IPS-NIHi7 (cell line): Measurements from ENCODE around the gene CCK.

ENCODE experiments used
- DNase-seq: peaks from one replicate; pipeline ENCODE4 v3.0.0; 2012; ENCODE audit warnings: mixed read lengths; ENCODE audit errors: extremely low spot score

The CCK gene

DNA sequence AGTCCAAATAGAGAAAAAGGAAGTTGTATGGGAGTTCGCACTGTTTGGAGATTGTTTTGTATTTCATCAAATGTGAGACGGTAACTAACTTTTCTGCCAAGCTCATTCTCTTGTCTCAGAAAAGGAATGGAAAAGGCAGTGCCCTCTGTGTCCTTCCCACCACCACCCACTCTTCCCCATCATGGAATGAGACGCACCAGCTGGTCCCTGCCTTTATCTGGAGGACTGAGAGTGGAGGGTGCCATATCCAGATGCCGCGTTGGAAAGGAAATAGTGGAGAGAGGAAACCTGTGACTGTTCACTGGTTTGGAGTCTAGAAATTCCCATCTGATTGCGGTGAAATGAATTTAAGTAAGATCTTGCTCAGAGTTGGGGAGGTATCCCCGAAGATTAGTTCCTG is 3.7 kb upstream of the CCK start:
- DNase-seq = no peak

DNA sequence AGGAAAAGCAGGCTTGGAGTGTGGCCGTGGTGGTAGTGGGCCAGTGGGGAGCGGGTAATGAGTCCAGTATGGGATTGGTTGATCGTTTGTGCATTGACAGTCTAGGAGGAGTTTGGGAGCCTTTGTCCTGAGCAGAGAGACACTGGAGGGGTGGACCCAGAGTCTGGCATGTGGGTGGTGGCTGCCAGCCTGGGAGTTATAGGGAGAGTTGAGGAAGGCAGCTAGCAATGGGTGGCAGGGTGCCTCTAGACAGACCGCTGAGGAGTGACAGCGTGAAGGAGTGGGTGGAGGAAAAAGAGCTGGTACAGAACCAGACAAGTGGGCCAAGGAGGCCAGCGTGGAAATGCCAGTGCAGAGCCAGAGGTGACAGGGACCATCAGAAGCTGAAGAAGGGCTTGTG is 1.9 kb upstream of the CCK start:
- DNase-seq = no peak

DNA sequence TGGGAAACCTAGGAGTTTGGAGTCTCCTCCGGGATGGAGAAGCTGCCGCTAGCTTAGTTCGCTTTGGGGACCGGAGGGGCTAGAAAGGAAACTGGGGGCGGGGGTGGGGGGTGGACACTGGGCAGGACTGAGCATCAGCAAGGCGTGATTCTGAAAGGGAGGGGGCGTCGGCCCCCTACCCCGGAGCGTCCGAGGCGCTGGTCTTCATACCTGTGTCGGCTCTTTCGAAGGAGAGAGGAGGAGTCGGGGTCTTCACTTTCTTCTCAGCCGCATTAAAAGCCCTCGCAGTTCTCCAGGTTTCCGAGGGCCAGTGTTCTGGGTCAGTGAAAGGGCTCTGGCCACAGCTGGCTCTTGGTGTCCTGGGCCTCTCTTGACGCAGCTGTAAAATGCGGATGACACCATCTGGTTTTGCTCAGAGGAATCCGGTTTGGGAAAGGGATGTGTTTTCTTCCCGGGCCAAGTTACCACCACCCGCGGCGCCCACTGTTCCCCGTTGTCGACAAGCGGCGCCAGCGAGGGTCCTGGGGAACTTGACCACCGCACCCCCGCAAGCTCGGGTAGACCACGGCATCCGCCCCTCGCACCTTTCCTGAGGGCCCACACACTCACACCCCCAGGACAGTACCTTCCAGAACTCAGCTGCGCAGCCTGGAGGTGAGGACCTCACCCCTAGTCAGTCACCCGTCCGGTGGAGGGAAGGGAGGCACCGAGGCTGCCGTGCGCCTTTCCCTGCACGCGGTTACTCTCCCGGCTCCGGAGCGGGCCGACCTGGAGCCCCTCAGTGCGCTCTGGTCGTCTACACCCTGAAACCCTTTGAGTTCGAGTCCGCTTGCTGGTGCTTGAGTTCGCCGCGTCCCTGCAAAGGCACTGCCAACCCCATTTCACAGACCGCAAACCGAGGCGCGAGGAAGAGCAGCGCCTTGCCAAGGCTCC is 660 bp downstream of the CCK start:
- no peak for DNase-seq

DNA sequence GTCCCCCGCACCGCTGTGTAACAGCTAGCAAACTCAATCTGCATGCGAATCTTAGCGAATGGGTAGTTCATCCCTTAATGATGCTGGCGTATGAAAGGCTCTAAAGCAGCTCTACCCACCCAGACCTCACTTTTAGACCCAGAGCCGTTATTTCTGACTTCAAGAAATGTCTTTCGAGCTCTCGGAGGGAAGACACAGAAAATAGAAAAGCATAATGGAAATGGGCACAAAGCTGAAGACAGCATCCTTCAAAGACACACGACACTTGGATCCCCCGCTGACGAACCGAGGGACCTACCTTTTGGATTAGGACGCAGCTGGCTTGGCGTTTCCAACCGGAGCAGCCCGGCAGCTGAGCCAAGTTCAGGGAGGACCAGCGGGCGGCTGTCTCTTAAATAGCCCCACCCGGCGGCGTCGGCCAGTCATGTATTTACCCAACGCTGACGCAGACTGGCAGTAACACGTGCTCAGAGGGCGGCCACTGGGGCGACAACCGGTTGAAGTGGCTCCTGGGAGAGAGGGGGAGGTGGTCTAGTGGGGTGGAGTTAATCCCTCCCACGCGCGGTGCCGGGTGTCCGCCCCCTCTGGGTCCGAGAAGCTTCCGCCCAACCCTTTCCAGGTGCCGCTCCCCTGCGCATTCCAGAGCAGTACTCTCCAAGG is 1.5 kb downstream of the CCK start:
- peak; percentile 61 for DNase-seq

DNA sequence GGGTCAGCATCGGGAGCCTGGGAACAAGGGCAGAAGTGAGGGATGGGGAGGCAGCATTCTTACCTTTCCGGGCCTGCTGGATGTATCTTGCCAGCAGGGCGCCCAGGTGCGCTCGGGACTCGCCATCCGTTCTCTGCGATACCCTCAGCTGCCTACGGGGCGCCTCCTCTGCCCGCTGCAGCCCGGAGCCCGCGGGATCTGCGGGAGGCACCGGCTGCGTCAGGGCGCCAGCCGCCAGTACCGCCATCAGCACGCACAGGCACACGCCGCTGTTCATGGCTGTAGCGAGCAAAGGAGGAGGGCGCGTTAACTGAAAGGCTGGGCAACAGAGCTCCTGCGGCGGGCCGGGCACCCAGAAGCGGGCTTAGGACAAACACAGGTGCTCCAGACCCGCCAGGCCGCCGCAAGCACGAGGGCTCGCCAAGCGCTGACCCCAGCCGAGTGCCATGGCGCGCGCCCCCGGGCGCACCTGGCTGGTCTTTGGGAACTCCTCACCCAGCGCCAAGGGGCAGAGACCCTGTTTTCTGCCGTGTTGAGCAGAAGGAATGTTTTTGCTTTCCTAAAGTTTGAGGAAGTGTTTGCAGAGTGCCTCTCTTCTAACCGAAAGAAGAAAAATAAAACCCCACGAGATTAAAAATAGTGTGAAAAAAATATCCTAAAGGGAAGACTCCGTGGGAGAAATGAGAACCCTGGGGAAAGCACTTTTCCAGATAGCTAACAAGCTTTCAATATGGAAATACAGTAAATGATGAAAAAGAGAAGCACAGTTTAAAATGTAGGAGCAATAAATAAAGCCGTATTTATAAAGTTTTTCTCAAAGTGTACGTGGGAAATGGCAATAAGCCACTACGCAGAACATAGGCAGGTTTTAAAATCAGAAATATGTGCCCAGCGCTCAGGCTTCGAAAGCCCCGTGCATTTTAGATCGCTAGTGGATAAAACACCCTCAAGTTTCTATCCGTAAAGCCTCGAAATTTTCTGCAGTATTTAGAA is 2.3 kb downstream of the CCK start:
- DNase-seq = peak; percentile 70

DNA sequence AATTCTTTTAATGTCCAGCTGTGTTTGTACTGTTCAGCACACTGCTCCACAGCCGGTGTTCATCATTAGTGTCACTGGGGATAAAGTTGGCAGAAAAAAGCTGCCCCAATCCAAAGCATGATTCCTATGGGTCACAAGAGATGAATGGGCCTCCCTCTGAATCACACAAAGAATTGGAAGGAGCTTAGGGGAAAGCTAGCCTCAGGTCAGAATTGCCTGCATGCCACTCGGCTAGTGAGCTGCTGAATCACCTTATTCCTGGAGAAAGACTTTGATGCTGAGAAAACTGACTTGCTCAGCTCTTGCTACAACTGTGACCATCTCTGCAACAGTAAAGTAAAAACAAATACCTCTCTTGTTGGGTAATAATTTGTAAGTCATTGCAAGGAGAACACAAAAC is 3.5 kb downstream of the CCK start:
- no peak for DNase-seq

DNA sequence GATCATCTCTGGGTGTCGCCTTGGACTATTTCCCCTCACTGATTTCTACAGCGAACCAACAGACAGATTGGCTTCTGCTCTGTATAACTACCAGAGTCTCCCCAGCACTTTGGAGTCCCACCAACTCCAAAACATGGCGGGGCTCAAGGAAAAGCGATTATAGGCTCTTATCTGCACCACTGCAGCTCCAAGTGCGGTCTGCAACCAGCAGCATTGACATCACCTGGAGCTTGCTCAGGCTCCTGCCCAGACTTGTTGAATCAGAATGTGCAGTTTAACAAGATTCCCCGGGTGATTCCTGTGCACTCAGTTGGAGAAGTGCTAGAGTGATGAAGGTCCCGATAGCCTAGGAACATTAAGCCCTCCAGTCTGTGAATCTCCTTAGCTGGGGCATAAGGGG is 9.0 kb downstream of the CCK start:
- DNase-seq = no peak

DNA sequence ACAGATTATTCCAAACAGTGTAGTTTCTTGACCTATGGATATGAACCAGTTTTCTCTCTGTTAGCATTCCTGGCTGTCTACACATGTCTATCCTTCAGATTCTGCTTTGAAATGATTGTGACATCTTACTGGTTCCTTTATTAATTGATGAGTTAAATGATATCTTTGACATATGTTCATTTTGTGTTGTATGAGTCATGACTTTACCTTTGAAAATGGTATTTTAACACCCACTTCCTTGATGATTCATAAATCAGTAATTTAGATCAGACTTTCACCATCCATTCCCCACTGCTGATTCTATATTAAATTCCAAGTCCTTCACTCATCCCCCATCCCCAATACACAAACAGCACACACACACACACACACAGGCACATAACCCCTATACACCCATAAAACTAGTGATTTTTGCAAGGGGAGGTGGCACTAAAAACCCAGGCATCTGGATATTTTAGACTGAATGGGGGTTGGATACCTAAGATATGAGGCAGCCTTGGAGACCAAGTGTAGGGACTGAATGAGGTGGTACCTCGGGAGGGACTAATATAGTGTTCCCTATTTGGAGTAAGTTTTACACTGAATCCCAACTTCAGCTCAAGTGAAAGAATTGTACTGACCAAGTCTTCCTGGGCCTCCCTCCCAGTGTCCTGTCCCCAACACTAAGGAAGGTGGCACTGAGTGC is 9.7 kb downstream of the CCK start:
- no peak for DNase-seq

DNA sequence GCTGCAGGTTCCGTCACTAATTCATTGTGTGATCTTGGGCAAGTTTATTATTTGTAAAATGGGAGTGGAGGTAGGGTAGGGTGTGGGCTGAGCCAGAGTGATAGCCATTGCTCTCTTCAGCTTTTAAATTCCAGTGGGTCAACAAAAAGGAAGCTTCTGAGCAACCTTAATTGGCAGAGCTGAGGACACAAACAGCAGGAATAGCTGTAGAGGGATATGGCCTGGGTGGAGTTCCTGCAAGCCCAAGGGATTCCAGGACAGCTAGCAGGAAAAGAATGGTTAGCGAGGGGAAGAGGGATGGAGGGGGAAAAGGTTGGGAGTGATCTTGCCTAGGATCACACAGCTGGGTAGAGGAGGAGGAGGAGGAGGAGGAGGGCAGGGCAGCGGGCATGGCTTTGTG is 11.4 kb downstream of the CCK start:
- DNase-seq = no peak

DNA sequence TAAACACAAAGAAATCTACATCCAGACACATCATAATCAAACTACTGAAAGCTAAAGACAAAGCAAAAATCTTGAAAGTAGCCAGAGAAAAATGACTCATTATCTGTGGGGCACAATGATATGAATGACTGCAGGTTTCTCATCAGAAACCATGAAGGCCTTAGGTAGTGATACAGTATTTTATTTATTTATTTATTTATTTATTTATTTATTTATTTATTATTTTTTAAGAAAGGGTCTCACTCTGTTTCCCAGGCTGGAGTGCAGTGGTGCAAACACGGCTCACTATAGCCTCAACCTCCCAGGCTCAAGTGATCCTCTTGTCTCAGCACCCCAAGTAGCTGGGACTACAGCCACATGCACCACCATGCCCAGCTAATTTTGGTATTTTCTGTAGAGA is 15.2 kb downstream of the CCK start:
- DNase-seq = no peak

DNA sequence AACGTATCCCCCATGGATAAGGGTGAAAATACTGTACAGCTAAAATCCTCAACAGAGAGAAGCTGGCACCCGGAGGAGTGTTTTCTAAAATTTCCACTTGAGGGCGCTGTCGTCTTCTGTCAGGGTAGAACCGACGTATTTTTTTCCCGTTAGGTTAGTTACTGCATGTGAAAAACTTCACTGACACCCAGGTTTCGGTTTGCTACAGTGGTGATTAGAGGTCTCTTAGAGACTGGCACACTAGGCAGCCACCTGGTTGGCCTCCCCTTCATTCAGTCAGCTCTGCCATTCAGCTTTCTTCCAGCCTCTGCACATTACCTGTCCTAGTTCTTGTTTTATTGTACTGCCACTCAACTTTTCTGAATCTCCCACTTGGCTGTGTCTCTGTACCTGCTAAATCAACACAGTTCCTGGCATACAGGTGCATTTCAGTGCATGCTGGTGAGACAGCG is 18.4 kb downstream of the CCK start:
- DNase-seq = peak; percentile 76

DNA sequence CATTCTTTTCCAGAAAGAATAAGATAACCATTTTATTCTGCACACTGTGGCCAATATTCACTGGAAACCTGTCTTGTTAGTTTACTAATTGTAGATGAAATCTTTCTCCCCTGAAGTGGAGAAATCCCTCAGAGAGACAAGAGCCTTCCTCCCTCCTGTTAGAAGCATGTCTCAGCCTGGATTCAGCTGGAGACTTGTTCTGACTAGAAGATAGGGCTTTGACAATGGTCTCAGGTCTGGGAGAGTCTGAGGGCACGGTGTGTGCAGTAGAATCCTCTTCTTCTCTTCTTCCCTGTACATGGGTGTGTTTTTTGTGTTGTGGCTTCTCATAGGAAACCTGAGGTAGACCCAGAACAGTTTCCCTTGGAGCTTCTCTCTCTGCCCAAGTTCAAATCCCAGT is 19.9 kb downstream of the CCK start:
- DNase-seq = no peak

DNA sequence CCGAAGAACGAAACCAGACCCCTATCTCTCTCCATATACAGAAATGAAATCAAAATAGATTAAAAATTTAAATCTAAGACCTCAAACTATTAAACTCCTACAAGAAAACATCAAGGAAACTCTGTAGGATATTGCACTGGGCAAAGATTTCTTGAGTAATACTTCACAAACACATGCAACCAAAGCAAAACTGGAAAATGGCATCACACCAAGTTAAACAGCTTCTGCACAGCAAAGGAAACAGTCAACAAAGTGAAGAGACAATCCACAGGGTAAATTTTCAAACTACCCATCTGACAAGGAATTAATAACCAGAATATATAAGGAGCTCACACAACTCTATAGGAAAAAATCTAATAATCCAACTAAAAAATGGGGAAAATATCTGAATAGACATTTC is 29.4 kb downstream of the CCK start:
- no peak for DNase-seq

DNA sequence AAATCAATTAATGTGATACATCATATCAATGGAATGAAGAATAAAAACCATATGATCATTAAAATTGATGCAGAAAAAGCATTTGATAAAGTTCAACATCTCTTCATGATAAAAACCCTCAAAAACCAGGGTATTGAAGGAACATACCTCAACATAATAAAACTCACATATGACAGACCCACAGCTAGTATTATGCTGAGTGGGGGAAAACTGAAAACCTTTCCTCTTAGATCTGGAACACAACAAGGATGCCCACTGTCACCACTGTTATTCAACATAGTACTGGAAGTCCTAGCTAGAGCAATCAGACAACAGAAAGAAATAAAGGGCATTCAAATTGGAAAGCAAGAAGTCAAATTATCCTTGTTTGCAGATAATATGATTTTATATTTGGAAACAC is 30.5 kb downstream of the CCK start:
- no peak for DNase-seq

DNA sequence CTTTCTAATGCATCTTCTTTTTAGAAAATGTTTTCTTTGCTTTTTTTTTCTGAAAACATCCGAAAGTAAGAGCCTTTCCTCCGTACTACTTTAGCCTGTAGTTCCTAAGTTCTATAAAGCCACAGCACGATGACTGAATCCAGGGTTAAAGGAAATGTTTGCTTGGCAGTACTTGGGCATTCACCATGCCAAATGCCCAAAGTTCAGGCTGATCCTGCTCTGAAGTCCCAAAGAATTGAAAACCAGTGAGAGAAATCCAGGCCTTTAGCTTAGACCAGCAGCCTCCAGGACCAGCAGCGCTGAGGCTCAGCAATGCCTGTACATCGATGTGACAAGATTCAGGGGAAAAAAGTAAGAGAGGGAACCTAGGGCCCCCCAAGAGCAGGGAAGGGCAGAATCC is 35.1 kb downstream of the CCK start:
- DNase-seq = no peak

DNA sequence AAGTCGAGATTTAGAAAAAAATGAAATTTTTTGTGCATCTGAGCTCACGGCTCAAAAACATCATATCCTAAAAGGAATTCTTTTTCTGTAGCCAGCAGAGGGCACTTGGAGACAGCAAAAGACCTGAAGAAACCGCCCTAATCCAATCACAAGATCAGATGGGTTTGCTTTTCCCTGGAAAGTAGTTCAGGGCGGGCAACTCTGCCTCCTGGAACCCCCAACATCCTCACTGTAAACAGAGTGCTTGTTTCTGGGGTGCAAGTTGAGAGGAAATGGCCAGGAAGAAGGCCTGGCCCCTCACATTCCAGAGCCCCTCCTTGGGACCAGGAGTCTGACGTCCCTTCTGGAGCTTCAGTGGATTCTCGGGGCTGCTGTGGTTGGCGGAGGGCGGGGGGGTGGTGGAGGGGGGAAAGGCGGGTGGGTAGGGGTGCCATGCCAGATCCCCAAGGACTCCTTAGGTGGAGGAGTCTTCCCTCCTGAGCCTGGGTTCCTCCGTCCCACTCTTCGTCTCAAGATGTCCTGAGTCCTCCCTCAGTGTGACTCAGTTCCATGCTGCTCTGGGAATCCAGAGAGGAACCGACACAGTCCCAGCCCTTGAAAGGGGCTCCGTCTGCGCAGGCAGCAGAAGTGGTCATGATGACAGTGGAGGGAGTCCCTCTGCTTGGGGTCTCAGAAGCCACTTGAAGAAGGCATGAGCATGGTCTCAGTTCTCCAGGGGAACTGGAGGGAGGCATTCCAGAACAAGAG is 35.9 kb downstream of the CCK start:
- DNase-seq = peak; percentile 79

DNA sequence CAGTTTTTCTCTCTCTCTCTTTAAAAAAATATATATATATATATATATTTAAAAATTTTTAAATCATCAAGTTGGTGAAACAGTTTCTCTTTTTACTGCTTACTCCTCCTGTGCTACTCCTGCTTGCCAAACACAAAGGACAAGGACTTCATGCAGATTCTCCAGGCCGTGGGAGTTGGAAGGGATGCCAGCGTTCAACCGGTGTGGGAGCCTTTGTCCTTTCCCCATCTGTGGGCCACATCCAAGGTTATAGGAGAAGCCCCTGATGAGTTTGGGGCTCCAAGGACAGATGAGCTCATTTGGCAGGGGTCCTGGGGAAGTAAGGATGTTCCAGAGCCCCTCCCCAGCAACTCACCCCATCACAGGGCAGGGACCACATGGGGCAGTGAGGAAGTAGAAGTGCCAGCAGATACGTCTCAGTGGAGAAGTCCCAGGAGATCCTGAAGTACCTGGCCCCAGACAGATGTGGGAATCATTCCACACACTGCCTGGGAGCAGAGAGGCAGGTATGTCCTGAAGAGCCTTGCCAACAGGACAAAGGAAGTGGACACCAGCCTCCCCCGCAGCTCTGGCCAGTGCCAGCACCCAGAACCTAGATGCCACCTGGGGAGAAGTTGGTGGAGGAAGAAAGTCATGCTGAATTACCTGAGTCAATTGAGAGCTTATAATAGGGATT is 36.6 kb downstream of the CCK start:
- DNase-seq = no peak

DNA sequence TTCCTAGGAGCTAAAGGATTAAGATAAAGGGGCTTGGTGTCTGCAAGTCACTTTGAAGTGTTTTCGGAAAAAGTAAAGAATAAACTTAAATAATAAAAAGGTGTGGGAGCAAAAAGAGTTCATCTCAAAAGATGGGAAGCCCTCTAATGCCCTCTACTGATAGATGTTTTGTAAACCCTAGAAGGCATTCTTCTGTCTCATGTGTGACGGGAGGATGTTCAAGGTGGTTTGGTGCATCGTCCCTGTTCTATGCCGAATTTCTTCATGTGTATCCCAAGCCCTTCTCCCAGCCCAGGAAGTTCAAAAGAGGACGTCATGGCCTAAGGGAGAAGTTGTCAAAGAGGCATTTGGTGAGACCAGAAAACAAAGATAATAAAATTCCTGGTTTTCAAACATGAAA is 37.2 kb downstream of the CCK start:
- no peak for DNase-seq

DNA sequence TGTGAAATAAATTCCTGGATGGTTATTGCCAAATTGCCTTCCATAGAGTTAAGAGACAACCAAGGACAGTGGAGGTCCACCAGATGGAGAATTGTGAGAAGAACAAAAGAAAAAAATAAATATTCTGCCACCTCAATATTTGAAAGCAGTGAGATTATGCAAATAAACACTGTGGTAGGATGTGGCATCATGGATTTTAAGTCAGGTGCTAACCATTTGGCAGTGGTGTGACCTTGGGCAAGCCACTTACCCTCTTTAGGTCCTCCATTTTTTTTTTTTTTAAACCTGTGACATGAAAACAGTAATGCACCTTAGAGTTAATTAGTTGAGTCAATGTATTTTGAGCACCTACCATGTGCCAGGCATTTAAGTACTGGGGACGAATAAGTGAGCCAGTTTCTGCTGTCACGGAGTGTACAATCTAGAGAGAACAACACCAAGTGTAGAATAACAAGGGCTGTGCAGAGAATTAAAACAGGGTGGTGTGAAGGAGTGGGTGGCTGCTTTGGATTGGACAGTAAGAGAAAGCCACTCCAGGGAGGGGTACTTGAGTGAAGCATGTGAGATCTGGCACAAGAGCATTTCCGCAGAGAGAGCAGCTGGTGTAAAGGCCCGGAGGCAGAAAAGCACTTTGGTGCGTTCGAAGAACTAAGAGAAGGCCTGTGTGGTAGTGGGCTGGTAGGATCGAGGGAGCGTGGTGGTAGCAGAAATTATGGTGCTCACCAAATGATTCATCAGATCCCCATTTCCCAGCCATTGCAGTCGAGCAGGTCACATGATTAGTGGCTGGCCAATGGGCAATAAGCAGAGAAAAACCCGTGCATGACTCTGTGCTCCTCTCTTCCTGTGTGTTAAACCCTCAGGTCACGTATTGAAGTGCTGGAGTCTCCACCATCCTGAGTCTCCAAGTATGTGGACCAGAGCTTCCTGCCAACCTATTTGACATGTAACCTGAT is 39.2 kb downstream of the CCK start:
- no peak for DNase-seq
